Kidney (tissue), 14 donors: ENCODE measurements around the gene CYB5R3. TPM values are rescaled to one million over a fixed set of nuclear protein-coding genes. Genes with fewer than 3 reads are reported as not detected.

Experiments used
- DNase-seq, 5 donors: peaks; one replicate each; pipeline ENCODE4 v3.0.0-alpha.2; 2013 to 2020
- FAIRE-seq: peaks from 2 replicates; lab custom pipeline; 2012; peaks lifted over from hg19 to GRCh38; lab: Jason Lieb, UNC
- H3K27ac ChIP-seq, 2 donors: one replicate each; pipeline ENCODE4 v1.7.0; 2013; ENCODE audit warnings: low read depth in 2 of 2, low read length in 2 of 2, inconsistent platforms in 1 of 2
- H3K27me3 ChIP-seq: one replicate; pipeline ENCODE4 v1.7.1; 2013; ENCODE audit warnings: low read length, inconsistent platforms; ENCODE audit not compliant: control insufficient read depth, insufficient read depth
- H3K36me3 ChIP-seq, 3 donors: one replicate each; pipeline versions ENCODE4 v1.7.0 to v1.7.1; 2013; ENCODE audit warnings: low read length in 3 of 3, control low read depth in 1 of 3, inconsistent platforms in 1 of 3; ENCODE audit not compliant: insufficient read depth in 3 of 3, control insufficient read depth in 2 of 3
- H3K4me1 ChIP-seq, 3 donors: one replicate each; pipeline versions ENCODE4 v1.7.0 to v1.7.1; 2013; ENCODE audit warnings: low read length in 3 of 3, inconsistent platforms in 1 of 3, low read depth in 1 of 3; ENCODE audit not compliant: control insufficient read depth in 2 of 3, insufficient read depth in 2 of 3
- H3K4me3 ChIP-seq, 3 donors: one replicate each; pipeline versions ENCODE4 v1.7.0 to v1.8.1; 2013; ENCODE audit warnings: low read length in 3 of 3, control low read depth in 1 of 3, inconsistent platforms in 1 of 3
- H3K9ac ChIP-seq, 3 donors: one replicate each; pipeline versions ENCODE4 v1.7.0 to v1.7.1; 2013; ENCODE audit warnings: low read length in 3 of 3, control low read depth in 1 of 3, inconsistent platforms in 1 of 3
- H3K9me3 ChIP-seq, 3 donors: one replicate each; pipeline versions ENCODE4 v1.7.0 to v1.7.1; 2013; ENCODE audit warnings: low read length in 3 of 3, control low read depth in 1 of 3, inconsistent platforms in 1 of 3; ENCODE audit not compliant: control insufficient read depth in 2 of 3, insufficient read depth in 1 of 3
- CTCF ChIP-seq: IDR thresholded peaks from 3 replicates; pipeline ENCODE4 v1.5.1; 2012; ENCODE audit warnings: mild to moderate bottlenecking, moderate library complexity, borderline replicate concordance; ENCODE audit not compliant: insufficient read depth; ENCODE audit errors: extremely low read depth
- intact Hi-C: fragments of 100-400 bp; cut with DNase I; formaldehyde crosslinking; loops from one replicate; pipeline ENCODE4 v1.11.1; 2022
- polyA plus RNA-seq: library from polyadenylated mRNA; stranded (reverse); fragments of 350-450 nt; fragmentation: Illumina TruSeq; extraction: RNeasy Lipid Tissue Mini Kit (QIAGEN cat#74804); gene quantifications from one replicate; pipeline ENCODE4 v1.2.3, GENCODE V29; 2014; ENCODE audit warnings: low read depth, low replicate concordance; ENCODE audit not compliant: insufficient read depth
- total RNA-seq: library from RNA; stranded (reverse); fragmentation: NEBNext Ultra II Directional; extraction: Animal tissue kit (Norgen Biotek cat#: 25700); gene quantifications from one replicate; pipeline ENCODE4 v1.2.1, GENCODE V29; 2021
- donor health status: control.
- donor health status: control.
- donor health status: control.
- donor health status: control.
- donor health status: control.
- donor health status: DM: yes; HTN: yes; CAD: no.
- donor health status: Normal renal cell carcinoma (clear cell type).

CYB5R3 gene
- total and polyA plus RNA-seq, 2 donors from 2014 or later = 287 to 426 TPM

- no peaks in the 10 kb centered on the region for H3K9me3 ChIP-seq
- no peak for FAIRE-seq
- no peak for DNase-seq
- no peaks in the 10 kb centered on the region for H3K36me3 ChIP-seq
- peaks cover 0 to 44% (median 38%) of the 10 kb centered on the region in 3 donors for H3K4me1 ChIP-seq
- H3K4me3 ChIP-seq = no peak overlapping the region
- no peak for TF ChIP-seq CTCF
- H3K9ac ChIP-seq = no peak overlapping the region
- no peak overlapping the region for H3K27ac ChIP-seq
- intact Hi-C loops = no loop called here
- no peaks in the 10 kb centered on the region for H3K27me3 ChIP-seq
Observed at GRCh38 chr22:42641801-42642413, 7.3 kb downstream of the CYB5R3 start.

GRCh38 chr22:42639541-42640241, 9.5 kb downstream of the CYB5R3 start:
- Histone ChIP-seq H3K27ac (peak overlapping the region in 1 of 2 donors; percentile 51), H3K4me1 (peaks cover 0 to 24% (median 15%) of the 10 kb centered on the region in 3 donors), H3K9me3 (no peaks in the 10 kb centered on the region), H3K36me3 (peaks cover 0 to 8% (median 5%) of the 10 kb centered on the region in 3 donors), H3K4me3 (no peak overlapping the region), H3K9ac (no peak overlapping the region), H3K27me3 (no peaks in the 10 kb centered on the region)
- intact Hi-C loops = no loop called here
- TF ChIP-seq CTCF = no peak
- FAIRE-seq (no peak), DNase-seq (no peak)

- intact Hi-C loops = no loop called here
- Histone ChIP-seq H3K27me3 (no peaks in the 10 kb centered on the region), H3K4me3 (no peak overlapping the region), H3K9me3 (no peaks in the 10 kb centered on the region), H3K27ac (no peak overlapping the region), H3K36me3 (peaks cover 0 to 10% (median 9%) of the 10 kb centered on the region in 3 donors), H3K4me1 (peaks cover 0 to 7% (median 2%) of the 10 kb centered on the region in 3 donors), H3K9ac (no peak overlapping the region)
- no peak for TF ChIP-seq CTCF
- no peak for FAIRE-seq
- no peak for DNase-seq
Observed at GRCh38 chr22:42637555-42637954, 11.6 kb downstream of the CYB5R3 start.
